ENCODE results near the gene CHRNA3.

GRCh38 chr15:78605201-78605600 lies 15.6 kb downstream of the CHRNA3 start:
- no peak for TF ChIP-seq YY1 (IDR thresholded peaks at IDR 0.05; ENCODE audit: low read depth)
- TF ChIP-seq POLR2AphosphoS5 (IDR thresholded peaks at IDR 0.05; ENCODE audit: low read depth, low read length), result no peak
- TF ChIP-seq SIN3A (IDR thresholded peaks at IDR 0.05; ENCODE audit: borderline replicate concordance, low read depth, low read length), result no peak
- TF ChIP-seq, protein P1, sequence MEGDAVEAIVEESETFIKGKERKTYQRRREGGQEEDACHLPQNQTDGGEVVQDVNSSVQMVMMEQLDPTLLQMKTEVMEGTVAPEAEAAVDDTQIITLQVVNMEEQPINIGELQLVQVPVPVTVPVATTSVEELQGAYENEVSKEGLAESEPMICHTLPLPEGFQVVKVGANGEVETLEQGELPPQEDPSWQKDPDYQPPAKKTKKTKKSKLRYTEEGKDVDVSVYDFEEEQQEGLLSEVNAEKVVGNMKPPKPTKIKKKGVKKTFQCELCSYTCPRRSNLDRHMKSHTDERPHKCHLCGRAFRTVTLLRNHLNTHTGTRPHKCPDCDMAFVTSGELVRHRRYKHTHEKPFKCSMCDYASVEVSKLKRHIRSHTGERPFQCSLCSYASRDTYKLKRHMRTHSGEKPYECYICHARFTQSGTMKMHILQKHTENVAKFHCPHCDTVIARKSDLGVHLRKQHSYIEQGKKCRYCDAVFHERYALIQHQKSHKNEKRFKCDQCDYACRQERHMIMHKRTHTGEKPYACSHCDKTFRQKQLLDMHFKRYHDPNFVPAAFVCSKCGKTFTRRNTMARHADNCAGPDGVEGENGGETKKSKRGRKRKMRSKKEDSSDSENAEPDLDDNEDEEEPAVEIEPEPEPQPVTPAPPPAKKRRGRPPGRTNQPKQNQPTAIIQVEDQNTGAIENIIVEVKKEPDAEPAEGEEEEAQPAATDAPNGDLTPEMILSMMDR (IDR thresholded peaks at IDR 0.05), result no peak
- no peak for TF ChIP-seq EZH2phosphoT487 (IDR thresholded peaks at IDR 0.05; ENCODE audit: borderline replicate concordance, low read depth)
- TF ChIP-seq FOXM1 (IDR thresholded peaks at IDR 0.05; ENCODE audit: low read depth), result no peak
- TF ChIP-seq MAX (IDR thresholded peaks at IDR 0.05; ENCODE audit: low read depth), result no peak
- TF ChIP-seq GABPA (IDR thresholded peaks at IDR 0.05; ENCODE audit: low read depth), result no peak
- TF ChIP-seq RXRA (IDR thresholded peaks at IDR 0.05; ENCODE audit: borderline replicate concordance, low read depth), result no peak
- no peak for TF ChIP-seq TCF12 (IDR thresholded peaks at IDR 0.05)
- TF ChIP-seq TEAD4 (IDR thresholded peaks at IDR 0.05; ENCODE audit: borderline replicate concordance, insufficient read depth), result no peak
- TF ChIP-seq JUND (IDR thresholded peaks at IDR 0.05), result no peak
- TF ChIP-seq MXI1 (IDR thresholded peaks at IDR 0.05; ENCODE audit: low read depth, low read length), result no peak
- no peak for TF ChIP-seq RAD21 (IDR thresholded peaks at IDR 0.05; ENCODE audit: low read length)
